HG02970 (cell line): ENCODE data around the gene KIF26A.

ENCODE experiments used
- ATAC-seq: cut with Tn5 transposase; IDR thresholded peaks from one replicate; pipeline ENCODE4 v1.9.1; 2021; ENCODE audit warnings: mild to moderate bottlenecking, moderate library complexity, moderate number of reproducible peaks; ENCODE audit not compliant: unreplicated experiment, low FRiP score

Gene KIF26A

DNA sequence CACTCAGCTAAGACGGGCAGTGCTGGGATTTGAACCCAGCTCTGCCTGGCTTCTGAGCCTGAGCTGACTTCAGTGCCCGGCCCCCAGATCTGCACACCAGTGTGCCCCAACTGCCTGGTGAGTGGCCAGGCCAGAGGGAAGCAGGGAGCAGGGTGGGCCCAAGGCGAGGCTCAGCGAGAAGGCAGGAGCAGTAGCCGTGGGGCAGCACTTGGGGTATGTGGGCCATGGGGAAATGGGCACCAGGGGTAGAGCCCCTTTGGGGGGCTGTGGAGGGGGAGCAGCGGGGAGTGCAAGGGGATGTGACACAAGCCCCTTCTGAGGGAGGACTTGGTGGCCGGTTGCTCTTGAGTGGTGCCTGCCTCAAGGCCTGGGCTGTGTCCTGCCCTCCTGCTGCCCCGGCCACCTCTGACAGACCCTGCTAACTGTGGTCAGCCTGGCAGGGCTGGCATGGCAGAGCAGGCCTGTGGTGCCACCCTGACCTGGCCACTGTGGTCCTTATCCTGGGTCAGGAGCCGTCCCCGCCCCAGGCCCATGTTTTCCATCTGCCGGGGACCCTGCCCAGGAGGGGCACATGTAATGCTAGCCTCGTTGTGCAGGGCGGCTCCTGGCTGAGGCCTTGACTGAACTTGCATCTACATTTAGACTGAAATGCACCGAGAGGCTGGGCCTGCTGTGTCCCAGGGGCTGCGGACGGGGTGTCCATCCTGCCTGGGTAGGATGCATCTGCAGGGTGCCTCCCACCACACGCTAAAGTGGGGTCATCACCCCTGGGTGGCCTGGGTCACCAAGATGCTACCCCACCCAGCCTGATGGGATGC is 90.5 kb downstream of the KIF26A start:
- ATAC-seq: no peak

DNA sequence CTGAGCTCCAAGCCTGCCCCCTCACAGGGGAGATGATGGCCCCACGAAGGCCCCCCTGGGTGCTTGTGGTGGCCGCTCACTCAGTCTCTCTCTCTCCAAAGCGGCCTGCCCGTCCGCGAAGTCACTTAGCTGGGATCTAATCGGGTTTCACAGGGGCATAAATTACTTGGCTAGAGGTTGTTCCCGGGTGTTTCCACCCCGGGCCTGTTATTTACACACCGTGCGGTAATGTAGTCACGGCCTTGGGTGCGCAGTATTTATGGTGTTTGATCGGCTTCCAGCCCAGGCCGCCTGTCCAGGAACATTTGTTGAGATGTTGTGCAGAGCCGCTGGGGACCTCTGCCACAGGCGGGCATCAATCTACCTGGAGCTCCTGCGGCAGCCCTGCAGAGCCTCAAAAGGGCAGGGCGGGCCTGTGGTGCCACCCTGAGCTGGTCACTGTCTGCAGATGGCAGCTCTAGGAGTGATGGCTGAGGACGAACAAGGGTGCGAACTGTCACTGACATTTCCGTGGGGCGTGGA is 91.2 kb downstream of the KIF26A start:
- no peak for ATAC-seq

DNA sequence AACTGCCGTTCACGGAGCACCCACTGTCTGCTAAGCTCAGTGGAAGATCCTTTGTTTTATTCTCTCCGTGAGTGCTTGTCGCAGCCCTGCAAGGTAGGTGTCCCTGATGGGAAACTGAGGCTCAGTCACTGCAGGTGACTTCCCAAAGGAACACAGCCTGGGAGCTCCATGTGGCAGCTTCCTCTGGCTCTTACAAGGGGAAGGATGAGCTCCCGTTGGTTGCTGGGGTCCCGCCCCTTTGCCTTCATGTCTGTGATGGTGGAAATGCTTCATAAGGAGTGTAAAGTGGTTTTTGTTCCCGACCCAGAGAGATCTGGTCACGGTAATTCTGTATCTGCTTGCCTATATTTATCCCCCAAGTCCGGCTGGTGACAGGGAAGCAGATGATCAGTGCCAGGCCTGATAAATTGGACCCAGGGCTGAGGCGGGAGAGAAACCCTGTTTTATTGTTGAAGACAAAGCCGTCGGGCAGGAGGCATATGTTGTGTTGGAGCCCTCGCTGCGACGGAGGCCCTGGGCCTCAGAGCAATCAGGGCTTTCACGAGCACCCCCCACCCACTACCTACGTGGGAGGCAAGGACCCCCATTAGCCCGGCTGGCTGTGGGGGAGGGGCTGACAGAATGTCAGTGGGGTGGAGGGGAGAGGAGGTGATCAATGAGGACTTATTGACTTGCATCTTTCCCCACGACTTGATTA is 91.9 kb downstream of the KIF26A start:
- ATAC-seq: no peak
